Activated T-cell treated with anti-CD3 and anti-CD28 coated beads, Interleukin-2, amount 50 U/mL, for 4 hours (primary cell): ENCODE data around the gene WDR45. TPM values are rescaled to one million over a fixed set of nuclear protein-coding genes. Genes with fewer than 3 reads are reported as not detected.

ENCODE experiments used
- ATAC-seq, 2 donors: fragments of 200-7000 bp; cut with Tn5 transposase; one replicate each; pipeline ENCODE4 v1.10.0; 2021
- DNase-seq: peaks from one replicate; pipeline ENCODE4 v3.0.0-alpha.2; 2020
- H3K27me3 Mint-ChIP-seq: one replicate; pipeline ENCODE4 v1.8.0; 2021; ENCODE audit warnings: low read depth, mixed read lengths
- H3K36me3 Mint-ChIP-seq: one replicate; pipeline ENCODE4 v1.8.0; 2022; ENCODE audit warnings: mixed read lengths; ENCODE audit not compliant: insufficient read depth
- H3K4me1 Mint-ChIP-seq: one replicate; pipeline ENCODE4 v1.8.0; 2021; ENCODE audit warnings: low read depth, mixed read lengths
- H3K4me3 Mint-ChIP-seq: one replicate; pipeline ENCODE4 v1.8.0; 2021; ENCODE audit warnings: mild to moderate bottlenecking, moderate library complexity, mixed read lengths
- H3K9me3 Mint-ChIP-seq: one replicate; pipeline ENCODE4 v1.8.0; 2021; ENCODE audit warnings: mixed read lengths
- total RNA-seq, 3 donors: library from RNA; stranded (reverse); gene quantifications; one replicate each; pipeline ENCODE4 v1.2.1, GENCODE V29; 2021

Gene WDR45
- total RNA-seq, 3 donors from 2014 or later = 31.0 to 37.9 (median 36.5) TPM

DNA sequence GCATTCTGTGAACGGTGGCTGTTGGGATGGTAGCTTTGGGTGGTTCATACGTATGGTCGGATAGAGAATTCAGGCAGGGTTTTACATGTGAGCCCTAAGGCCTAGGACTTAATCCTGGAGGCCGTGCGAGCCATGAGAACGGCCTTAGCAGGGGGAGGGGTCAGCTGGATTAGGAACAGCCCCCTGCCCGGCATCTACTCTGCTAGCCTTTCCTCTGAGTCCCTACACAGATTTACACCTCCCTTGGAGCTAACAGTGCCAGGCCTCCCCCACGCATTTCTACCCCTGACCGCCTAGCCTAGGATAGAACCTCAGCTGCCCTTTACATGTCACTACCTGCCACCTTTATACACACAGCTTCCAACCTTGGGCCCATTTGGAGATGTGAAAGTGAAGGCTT is 13.0 kb downstream of the WDR45 start:
- Mint-ChIP-seq H3K4me1 (peaks cover 2% of the 10 kb centered on the region), H3K9me3 (no peaks in the 10 kb centered on the region), H3K4me3 (no peak overlapping the region), H3K27me3 (no peaks in the 10 kb centered on the region), H3K36me3 (no peaks in the 10 kb centered on the region)
- no peak for DNase-seq
- no peak for ATAC-seq

DNA sequence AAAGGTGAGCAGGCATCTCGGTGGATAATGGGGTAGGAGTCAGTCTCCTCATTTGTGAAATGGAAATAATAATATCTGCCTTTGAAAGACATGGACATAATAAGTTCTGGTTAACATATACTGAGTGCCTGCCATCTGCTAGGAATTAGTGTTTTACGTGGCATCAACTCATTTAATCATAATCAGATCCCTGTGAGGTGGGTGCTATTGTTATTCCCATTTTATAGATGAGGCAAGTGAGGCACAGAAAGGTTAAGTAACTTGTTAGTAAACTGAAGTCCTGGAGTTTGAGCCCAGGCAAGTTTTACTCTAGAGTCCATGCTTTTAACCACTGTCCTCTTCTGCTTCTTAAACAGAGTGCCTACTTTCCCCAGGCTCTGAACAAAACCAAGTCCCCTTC is 13.4 kb downstream of the WDR45 start:
- Mint-ChIP-seq H3K9me3 (no peaks in the 10 kb centered on the region), H3K4me1 (peaks cover under 1% of the 10 kb centered on the region), H3K36me3 (no peaks in the 10 kb centered on the region), H3K4me3 (no peak overlapping the region), H3K27me3 (no peaks in the 10 kb centered on the region)
- ATAC-seq (no peak), DNase-seq (no peak)

DNA sequence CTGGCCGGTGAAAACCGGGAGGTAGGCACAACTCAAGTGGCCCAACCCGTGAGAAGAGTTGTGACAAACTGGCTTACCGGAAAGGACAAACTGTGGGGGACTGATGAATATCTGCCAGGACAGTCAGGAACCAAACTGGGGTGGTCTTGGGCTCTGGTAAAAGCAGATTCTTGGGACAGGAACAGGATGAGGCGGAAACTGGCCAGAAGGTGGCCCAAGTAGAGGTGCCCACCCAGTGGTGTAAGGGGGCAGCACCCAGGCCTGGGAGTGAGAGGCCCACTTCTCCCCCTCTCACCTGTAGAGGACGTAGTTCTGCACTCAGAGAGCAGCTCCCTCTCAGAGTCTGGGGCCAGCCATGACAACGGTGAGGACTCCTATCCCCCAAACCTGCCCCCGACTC is 15.0 kb downstream of the WDR45 start:
- Mint-ChIP-seq H3K4me1 (no peaks in the 10 kb centered on the region), H3K4me3 (no peak overlapping the region)
- no peak for ATAC-seq

GRCh38 chrX:49064303-49064702 is 15.4 kb downstream of the WDR45 start:
- no peak overlapping the region for H3K4me3 Mint-ChIP-seq
- no peak for DNase-seq
- H3K27me3 Mint-ChIP-seq = no peaks in the 10 kb centered on the region
- no peaks in the 10 kb centered on the region for H3K4me1 Mint-ChIP-seq
- no peaks in the 10 kb centered on the region for H3K9me3 Mint-ChIP-seq
- no peaks in the 10 kb centered on the region for H3K36me3 Mint-ChIP-seq
- no peak for ATAC-seq

More for the DNA sequence above, 15.0 kb downstream of the WDR45 start:
- no peaks in the 10 kb centered on the region for H3K9me3 Mint-ChIP-seq
- H3K36me3 Mint-ChIP-seq = no peaks in the 10 kb centered on the region
- no peak for DNase-seq
- no peaks in the 10 kb centered on the region for H3K27me3 Mint-ChIP-seq

DNA sequence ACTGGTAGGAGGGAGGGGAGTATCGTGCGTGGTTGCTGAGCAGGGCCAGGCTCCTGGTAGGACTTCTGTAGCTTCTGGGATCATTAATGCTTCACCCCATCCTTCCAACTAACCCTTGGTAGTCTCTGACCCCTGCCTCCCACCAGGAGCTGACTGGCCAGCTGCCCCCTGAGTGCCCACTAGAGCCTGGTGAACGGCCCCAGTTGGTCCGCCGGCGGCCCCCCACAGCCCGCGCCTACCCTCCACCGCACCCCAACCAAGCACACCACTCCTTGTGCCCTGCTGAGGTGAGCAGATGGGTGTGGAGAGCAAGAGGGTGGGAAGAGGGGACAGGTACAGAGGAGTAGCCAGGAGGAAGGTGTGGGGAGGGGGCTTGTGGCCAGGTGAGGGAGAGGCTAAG is 16.0 kb downstream of the WDR45 start:
- Mint-ChIP-seq H3K27me3 (no peaks in the 10 kb centered on the region), H3K4me1 (no peaks in the 10 kb centered on the region), H3K4me3 (no peak overlapping the region), H3K9me3 (no peaks in the 10 kb centered on the region), H3K36me3 (no peaks in the 10 kb centered on the region)
- ATAC-seq = no peak
- no peak for DNase-seq

DNA sequence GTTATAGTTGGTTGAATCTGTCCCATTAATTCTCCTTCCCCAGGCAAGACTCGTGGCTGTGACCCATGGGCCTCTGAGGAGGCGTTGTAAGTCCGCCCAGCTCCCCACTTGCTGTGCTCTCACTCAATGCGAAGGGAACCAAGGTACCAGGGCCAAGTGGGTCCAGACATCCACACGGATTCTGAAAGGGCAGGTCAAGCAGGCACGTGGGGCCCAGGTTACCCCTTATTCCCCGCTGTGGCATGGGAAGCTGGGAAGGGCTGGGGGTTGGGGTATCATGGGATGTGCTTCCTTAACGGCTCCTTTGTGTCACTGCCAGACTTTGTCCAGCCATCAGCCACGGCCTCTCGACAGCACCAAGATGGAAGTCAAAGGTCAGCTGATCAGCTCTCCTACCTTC is 17.8 kb downstream of the WDR45 start:
- no peak for ATAC-seq
- no peaks in the 10 kb centered on the region for H3K27me3 Mint-ChIP-seq
- no peaks in the 10 kb centered on the region for H3K36me3 Mint-ChIP-seq
- H3K4me1 Mint-ChIP-seq = no peaks in the 10 kb centered on the region
- DNase-seq = no peak
- H3K4me3 Mint-ChIP-seq = no peak overlapping the region
- H3K9me3 Mint-ChIP-seq = no peaks in the 10 kb centered on the region

- Mint-ChIP-seq H3K36me3 (no peaks in the 10 kb centered on the region), H3K4me3 (no peak overlapping the region), H3K4me1 (no peaks in the 10 kb centered on the region), H3K9me3 (no peaks in the 10 kb centered on the region), H3K27me3 (no peaks in the 10 kb centered on the region)
- ATAC-seq = no peak
- DNase-seq = no peak
These were observed 18.2 kb downstream of the WDR45 start for GRCh38 chrX:49061490-49061889.

- no peak for ATAC-seq
- H3K36me3 Mint-ChIP-seq = no peaks in the 10 kb centered on the region
These were observed 18.8 kb downstream of the WDR45 start for GRCh38 chrX:49060914-49061313.

DNA sequence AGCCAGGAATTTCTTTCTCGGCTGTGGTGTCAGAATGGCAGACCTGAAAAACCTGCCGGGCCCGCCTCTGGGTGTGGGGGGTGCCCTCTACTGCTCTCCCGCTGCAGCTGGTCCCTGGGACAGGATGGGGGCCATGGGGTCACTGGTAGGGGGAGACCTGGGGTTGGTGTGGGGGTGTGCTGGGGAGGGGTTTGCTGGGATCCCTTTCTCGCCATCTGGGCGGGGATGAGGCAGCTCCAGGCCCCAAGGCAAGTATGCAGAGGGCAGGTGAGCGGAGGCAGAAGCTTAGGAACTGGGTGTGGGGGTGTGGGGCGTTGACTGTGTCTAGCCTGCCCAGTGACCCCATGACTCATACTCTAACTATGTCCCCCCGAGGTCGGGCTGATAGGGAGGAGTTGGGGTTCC is 20.0 kb downstream of the WDR45 start:
- H3K9me3 Mint-ChIP-seq = no peaks in the 10 kb centered on the region
- peaks cover 8% of the 10 kb centered on the region for H3K4me1 Mint-ChIP-seq
- DNase-seq (no peak), ATAC-seq (no peak)
- no peaks in the 10 kb centered on the region for H3K27me3 Mint-ChIP-seq
- H3K4me3 Mint-ChIP-seq = no peak overlapping the region
- no peaks in the 10 kb centered on the region for H3K36me3 Mint-ChIP-seq

More at GRCh38 chrX:49060914-49061313, 18.8 kb downstream of the WDR45 start:
- DNase-seq = no peak
- Mint-ChIP-seq H3K4me3 (no peak overlapping the region), H3K9me3 (no peaks in the 10 kb centered on the region), H3K4me1 (no peaks in the 10 kb centered on the region), H3K27me3 (no peaks in the 10 kb centered on the region)

- Mint-ChIP-seq H3K36me3 (no peaks in the 10 kb centered on the region), H3K27me3 (no peaks in the 10 kb centered on the region), H3K4me3 (no peak overlapping the region), H3K9me3 (no peaks in the 10 kb centered on the region), H3K4me1 (peaks cover 13% of the 10 kb centered on the region)
- DNase-seq (no peak), ATAC-seq (no peak)
These were observed 20.5 kb downstream of the WDR45 start for GRCh38 chrX:49059201-49059600.

DNA sequence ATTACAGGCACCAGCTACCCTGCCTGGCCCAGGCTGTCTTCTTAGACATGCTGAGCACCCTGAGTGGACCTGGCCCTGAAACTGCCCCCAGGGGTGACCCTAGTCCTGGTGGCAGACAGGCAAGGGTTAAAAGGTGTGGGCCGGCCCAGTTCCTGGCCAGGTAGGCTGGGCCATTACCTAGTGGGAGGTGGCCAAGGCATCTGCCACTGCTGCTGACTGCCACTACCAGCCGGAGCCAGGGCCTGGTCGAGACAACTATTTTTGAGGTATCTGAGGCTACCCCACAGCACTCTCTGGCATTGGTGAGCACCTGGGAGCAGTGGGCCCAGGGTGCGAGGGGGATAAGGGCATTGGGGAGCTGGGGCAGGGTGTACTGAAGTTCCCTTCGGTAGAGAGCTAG is 20.9 kb downstream of the WDR45 start, which contains the start of gene CCDC120:
Gene CCDC120 (plus strand): TSS at position 206 of the 400 bp plus-strand sequence. CDS start 3,043 bp downstream, outside the sequence.
- no peak for ATAC-seq
- no peaks in the 10 kb centered on the region for H3K36me3 Mint-ChIP-seq
- H3K9me3 Mint-ChIP-seq = no peaks in the 10 kb centered on the region
- no peaks in the 10 kb centered on the region for H3K27me3 Mint-ChIP-seq
- H3K4me3 Mint-ChIP-seq = no peak within 1 kb of the TSS
- peaks cover 16% of the 10 kb centered on the region for H3K4me1 Mint-ChIP-seq
- no peak for DNase-seq

DNA sequence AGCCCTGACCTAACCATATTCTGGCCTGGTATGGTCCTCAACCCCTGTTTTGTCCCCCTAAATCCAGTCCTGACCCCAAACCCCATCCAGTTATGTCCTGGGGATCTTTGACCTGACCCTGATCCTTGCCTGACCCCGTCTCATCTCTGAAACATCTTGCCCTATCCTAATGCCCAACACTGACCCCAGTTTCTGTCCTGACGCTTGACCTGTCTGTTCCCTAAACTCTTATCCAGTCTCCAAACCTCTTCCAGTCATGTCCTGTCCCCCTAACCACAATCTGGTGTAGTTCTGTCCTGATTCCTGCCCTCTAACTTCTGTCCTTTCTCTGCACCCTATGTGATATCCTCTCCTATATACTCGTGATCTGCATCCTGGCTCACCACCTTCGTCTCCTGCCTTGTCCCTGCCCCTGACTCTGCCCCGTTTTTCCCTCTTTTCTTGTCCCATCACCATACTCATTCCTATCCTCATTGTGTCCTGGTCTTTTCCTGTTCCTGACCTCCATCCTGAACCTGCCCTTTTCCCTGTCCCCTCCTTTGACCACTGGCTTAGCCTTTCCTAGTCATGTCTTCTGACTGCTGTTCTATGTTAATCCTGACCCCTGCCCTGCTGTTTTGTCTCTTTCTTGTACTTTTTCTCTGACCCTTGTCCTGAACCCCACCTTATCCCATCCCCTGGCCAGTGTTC is 25.5 kb downstream of the WDR45 start:
- no peaks in the 10 kb centered on the region for H3K36me3 Mint-ChIP-seq
- no peaks in the 10 kb centered on the region for H3K27me3 Mint-ChIP-seq
- DNase-seq (no peak), ATAC-seq (no peak)
- H3K4me1 Mint-ChIP-seq = peaks cover 24% of the 10 kb centered on the region
- no peaks in the 10 kb centered on the region for H3K9me3 Mint-ChIP-seq
- H3K4me3 Mint-ChIP-seq = peak overlapping the region; percentile 85

DNA sequence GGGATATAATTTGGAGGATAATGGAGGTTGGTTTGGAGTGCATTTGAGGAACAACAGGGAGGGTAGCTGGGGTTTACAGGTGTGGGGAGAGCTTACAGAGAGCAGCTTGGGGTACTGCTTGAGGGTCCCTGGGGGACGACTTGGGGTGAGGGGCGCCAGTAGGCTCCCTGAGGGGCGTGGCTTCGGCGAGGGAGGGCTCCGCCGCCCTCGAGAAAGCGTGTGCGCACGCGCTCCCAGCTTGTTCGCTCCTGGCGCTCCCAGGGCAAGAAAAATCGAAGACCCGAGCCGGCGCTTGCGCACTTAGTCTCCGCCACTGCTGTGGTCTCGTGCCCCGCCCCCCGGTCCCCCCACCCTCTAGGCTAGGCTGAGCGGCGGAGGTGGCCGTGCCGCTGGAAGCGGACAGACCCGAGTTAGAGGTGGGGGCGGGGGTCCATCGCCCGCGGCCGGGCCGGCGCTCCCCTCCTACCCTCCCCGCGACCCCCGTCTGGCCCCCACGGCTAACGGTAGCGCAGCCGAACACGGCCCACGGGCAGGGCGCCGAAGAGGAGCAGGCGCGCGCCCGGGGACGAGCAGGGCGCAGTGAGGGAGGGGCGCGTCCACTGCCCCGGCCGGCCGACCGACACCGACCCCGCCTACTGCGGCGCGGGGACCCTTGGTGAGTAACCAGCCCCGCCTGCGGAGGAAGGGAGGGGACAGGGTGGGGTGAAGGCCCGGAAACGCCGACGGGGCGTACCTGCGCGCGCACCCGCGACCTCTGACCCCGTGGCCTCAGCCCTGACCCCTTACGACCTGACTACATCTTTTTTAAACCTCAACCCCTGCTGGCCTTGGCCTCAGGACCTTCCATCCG is 26.2 kb downstream of the WDR45 start:
- ATAC-seq = peak; percentile 81 to 82
- no peaks in the 10 kb centered on the region for H3K36me3 Mint-ChIP-seq
- no peaks in the 10 kb centered on the region for H3K9me3 Mint-ChIP-seq
- H3K27me3 Mint-ChIP-seq = no peaks in the 10 kb centered on the region
- H3K4me3 Mint-ChIP-seq = peak overlapping the region; percentile 85
- peak; percentile 58 for DNase-seq
- H3K4me1 Mint-ChIP-seq = peaks cover 24% of the 10 kb centered on the region

GRCh38 chrX:49043987-49044281 is 35.8 kb downstream of the WDR45 start:
- ATAC-seq = no peak
- Mint-ChIP-seq H3K4me3 (peak overlapping the region; percentile 91), H3K36me3 (no peaks in the 10 kb centered on the region), H3K4me1 (peaks cover 35% of the 10 kb centered on the region), H3K27me3 (no peaks in the 10 kb centered on the region), H3K9me3 (no peaks in the 10 kb centered on the region)
- DNase-seq = no peak
